Suppressor macrophage (primary cell): ENCODE results near the gene EXOC4.

Source experiments
- DNase-seq, 4 experiments: peaks; one replicate each; pipeline ENCODE4 v3.0.0-alpha.2; 2020 to 2022

Gene EXOC4

DNA sequence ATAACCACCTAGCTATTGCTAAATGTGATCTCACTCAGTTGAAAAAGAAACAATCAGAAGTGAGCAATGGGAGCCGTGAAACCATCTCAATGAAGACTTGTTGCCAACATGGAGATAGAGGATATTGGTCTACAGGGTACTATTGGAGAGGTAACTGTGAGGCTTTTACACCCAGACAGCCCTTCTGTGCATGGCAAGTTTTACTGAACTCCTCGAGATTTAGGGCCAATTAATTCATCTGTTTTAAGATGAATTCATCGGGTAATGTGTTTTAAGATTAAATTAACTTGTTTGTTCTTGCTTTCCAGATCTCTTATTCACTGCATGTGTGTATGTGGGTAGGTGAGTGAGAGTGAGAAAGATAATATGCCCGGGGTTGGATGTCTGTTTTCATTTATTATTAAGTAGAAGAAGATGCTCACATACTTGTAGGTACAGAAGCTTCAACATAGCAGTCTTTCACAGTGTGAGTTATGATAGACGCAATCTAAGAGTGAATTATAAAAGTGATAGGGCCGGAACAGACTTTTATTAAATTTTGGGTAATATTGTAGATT lies 323.8 kb downstream of the EXOC4 start:
- no peak for DNase-seq

DNA sequence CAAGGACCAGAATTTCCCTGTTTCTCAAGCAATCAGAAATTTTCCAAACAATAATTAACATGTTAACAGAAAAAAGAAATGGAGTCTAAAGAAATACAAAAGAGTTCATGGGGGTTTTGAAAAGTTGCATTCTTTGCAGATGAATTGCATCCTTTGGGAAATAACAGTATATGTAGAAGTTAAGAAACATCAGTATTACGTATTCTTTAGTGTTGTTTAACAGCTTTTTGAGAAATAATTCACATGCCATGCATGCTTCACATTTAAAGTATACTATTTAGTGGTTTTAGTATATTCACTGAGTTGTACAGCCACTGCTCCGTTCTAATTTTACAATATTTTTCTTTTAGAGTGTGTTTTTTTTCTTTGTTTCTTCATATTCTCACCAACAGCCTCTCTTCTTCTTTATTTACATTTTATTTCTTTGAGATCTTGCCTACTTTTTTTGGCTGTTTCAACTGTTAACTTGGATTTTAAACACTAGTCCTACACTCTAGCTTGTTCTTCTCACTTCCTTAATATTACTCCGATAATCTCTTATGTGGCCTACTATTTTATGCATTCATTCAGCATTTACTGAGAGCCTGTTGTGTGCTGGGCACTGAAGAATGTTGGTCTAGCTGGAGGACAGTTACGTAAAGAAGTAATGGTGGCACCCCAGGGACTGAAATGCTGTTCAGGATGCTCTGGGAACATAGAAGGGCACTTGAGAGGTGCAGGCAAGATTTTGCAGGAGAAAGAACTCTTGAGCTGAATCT lies 330.1 kb downstream of the EXOC4 start:
- DNase-seq = no peak

DNA sequence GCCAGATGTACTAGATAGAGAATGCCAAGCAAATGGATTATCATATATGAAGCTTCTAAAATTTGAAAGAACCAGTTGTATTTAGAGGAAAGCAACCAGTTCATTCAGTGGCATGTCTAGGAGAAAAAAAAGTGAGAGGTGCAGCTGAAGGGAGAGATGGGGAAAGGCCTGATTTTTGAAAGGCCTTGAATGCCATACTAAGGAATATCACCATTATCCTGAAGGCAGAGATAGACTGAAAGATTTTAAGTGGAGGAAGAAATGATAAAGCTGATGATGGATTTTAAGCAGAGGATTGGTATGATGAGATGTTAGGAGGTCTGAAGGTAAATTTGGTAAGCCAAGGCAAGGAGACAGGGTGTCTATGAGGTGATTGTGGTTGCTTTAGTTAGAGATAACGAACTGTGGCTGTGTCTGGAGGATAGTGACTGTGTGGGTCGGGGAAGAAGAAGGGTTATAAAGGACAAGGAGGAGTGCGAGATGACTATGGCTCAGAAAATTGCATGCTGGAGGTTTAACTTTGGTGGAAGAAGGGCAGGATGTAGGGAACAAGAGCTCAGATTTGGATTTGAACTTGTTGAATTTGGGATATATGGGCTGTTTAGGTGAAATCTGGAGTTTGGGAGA lies 330.8 kb downstream of the EXOC4 start:
- no peak for DNase-seq

DNA sequence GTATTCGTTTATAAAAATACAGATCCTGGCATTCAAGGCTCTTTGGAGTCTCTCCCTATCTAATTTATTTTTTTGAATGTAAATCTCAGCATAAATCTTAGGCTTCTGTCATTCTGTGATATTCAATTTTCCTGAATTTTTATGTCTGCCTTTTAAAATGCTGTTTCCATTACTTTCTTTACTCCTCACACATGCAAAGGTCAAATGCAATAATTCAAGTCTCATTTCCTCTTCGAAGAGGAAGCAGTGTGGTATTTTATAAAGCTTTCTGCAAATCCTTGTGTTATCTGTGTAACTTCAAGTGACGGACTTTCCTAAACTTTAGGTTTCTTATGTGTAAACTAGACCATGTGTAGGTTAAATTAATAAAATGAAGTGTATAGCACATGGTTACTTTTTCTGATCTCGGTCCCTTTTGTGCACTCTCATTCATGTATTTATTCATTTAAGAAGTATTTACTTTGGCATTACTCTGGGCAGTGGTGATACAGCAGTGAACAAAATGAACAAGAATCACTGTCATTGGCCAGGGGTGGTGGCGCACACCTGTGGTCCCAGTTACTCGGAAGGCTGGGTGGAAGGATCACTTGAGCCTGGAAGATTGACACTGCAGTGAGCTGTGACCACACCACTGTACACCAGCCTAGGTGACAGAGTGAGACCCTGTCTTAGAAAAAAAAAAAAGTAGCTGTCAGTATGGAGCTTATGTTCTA lies 332.2 kb downstream of the EXOC4 start:
- peak in 3 of 4 experiments; percentile 10 to 68 (median 54) for DNase-seq

DNA sequence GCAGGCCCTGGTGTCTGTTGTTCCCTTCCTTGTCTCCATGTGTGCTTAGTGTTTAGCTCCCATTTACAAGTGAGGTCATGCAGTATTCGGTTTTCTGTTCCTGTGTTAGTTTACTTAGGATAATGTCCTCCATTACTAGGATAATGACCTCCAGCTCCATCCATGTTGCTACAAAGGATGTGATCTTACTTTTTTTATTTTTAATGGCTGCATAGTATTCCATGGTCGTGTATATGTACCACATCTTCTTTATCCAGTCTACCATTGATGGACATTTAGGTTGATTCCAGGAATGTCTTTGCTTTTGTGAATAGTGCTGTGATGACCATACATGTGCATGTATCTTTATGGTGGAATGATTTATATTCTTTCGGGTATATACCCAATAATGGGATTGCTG lies 333.4 kb downstream of the EXOC4 start:
- DNase-seq = no peak

DNA sequence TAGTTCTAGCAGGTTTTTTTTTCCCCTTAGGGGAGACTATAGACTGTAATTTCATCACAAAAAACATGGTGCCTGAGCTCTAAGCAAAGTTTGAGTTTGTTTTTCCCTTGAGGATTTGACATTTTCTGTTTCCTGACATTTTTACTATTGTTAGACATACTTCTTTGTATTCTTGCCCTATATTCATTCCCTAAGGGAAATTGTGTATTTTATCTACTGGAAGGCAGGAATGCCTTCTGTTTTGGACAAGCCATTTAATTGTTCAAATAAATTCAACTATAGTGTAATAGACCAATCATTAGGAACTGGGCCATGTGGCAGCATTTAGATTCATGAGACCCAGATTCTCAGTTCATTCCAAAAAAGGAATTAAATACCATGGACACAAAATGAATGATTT lies 335.0 kb downstream of the EXOC4 start:
- DNase-seq = no peak

DNA sequence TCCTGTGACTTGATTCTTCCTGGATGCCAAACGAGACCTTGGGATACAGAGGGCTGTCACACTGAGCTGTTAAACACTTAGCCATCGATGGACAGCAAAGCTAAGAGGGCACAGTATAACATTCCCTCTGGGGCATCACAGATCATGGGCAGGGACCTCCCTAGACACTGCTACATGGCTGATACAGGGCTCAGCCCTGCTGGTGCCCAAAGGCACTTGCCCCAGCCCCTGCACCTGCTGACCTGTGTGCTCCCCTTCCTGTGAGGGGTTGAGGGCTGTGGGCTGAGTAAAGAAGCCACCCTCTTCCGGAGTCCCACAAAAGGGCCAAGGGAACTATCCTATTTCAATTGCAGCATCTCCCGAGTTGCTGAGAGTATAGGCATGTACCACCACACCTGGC lies 337.9 kb downstream of the EXOC4 start:
- no peak for DNase-seq

DNA sequence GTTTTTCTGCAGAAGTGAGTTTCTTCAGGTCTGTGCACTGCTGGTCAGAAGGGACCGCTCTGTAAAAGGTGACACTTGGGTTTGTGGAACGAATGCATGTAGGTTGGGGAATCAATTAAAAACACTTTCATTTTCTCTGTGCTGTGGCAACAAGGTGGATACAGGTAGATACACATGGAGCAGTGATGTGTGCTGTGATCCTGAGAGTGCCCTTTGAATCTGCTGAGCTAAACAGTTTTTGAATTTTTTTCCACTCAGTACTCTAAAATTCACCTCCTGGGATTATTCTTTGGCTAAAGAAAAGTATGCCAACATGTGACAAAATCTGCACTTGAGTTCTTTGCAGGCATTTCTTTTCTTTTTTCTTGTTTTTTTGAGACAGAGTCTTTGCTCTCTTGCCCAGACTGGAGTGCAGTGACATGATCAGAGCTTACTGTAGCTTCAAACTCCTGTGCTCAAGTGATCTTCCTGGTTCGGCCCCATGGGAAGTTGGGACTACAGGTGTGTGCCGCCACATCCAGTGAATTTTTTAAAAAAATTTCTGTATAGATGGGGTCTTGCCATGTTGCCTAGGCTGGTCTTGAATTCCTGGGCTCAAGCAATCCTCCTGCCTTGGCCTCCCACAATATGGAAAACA lies 338.9 kb downstream of the EXOC4 start:
- DNase-seq = no peak

DNA sequence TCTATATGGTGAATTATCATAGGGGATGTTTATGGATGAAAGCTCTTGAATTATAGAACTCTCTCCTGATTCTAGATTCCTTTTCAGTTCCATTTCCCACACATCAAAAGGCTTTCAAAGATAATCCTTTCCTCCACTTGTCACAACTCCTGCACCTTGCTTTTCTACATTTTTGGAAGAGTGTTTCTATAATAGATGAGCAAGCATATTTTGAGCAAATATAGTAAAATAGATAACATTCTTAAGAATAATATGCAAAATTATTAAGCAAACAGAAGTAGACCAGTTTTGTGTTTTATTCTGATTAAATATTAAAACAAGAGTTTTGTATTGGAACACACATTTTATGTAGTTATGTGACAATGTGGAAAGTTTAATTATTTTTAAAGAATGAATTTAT lies 340.7 kb downstream of the EXOC4 start:
- no peak for DNase-seq

DNA sequence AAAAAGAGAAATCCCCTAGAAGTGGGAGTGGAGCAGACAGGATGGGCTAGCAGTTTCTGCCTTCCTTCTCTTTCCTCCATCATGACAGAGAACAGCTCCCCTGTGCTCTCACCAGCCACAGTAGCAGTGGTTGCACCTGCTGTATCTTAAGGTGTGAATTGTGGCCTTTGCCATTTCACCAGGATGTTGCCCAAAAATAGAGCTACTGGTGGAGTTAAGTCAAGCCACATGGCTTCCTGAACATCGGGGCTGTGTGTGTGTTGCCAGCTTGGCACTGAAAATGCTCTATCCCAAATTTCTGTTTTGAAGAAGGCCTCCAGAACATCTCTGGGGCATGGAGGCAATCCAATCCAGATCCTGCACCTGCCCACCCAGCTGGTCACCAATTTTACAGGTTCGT lies 348.7 kb downstream of the EXOC4 start:
- DNase-seq = no peak

DNA sequence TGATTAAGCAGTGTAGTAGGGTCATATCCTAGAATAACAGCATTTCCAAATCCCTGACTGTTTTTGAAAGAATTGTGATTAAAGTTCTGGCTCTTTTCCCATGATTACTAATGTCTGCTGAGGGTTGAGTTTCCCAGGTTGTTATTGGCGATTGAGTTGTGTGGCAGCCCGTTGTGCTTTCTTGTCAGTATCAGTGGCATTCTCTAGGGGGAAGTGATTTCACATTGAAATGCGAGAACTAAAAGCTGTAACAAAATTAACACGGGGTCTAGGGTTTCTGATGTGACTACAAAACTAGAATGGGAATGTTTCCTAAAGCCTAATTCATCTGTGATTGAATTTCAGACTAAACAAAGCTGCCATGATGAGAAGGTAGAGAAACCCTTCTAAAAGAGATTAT lies 349.4 kb downstream of the EXOC4 start:
- no peak for DNase-seq

DNA sequence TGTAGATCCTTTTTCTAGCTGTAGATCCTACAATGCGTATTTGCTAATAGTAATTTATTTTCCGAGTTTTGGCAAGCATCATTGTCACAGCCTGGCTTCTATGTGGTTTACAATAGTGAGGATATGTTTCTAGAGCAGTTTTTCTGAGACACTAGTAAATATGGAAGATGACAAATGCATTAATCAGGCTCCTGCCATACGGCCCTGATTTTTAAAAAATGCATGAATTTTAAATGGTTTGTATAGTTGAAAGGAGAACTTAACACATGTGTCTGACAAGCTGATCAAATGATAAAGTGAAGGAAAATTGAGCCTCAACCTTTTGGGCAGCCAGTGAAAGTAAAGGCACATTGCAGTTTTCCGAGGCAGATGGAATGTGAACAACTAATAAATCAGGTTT lies 354.1 kb downstream of the EXOC4 start:
- DNase-seq = no peak

DNA sequence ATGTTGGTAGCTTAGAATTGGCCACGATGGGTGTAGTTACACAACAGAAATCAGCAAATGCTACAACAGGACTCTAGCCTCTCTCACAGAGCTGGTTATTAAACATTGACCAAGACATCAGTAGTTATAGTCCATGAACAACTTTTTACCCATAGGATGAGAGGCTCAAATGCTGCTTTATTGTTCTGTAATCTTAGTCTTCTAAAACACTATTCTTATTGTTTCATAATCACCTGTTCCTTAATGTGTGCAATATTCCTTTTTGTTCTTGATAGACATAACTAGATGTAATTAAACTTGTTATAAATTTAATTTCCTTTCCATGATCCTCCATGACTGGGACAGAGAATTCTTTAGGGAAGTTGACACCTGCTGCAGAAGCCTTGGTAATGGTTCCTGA lies 356.9 kb downstream of the EXOC4 start:
- DNase-seq = no peak

DNA sequence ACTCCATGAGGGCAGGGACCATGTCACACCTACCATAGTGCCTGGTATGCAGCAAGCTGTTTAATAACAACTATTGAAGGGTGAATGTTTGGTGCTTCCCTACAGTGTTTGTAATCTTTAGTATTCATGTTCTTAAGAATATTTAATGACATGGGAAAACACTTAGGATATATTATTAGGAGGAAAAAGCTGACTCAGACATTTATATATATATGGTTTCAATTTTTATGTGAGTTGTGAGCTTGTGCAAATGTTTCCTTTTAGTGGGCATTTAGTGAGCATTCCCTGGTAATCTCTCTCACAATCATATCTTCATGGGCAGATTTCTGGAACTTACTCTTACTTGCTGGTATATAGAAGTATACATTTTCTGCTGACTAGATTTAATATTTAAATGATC lies 359.1 kb downstream of the EXOC4 start:
- DNase-seq = no peak

DNA sequence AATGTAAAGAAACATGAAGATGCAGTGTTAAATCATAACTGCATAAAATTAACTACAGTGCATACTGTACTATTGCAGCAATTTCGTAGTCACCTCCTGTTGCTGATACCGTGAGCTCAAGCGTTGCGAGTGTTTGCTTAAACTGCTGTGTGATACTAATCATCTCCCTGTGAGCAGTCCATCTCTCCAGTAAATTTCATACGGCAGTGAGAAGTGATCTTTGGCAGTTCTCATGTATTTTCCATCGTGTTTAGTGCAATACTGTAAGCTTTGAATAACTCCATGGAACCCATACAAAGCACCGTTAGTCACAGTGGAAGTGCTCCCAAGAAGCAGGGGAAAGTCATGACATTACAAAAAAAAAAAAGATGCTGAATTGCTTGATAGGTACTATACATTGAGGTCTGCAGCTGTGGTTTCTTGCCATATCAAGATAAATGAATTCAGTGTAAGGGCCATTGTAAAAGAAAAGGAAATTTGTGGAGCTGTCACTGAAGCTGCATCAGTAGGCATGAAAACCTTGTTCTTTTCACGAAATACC lies 360.4 kb downstream of the EXOC4 start:
- DNase-seq = no peak

DNA sequence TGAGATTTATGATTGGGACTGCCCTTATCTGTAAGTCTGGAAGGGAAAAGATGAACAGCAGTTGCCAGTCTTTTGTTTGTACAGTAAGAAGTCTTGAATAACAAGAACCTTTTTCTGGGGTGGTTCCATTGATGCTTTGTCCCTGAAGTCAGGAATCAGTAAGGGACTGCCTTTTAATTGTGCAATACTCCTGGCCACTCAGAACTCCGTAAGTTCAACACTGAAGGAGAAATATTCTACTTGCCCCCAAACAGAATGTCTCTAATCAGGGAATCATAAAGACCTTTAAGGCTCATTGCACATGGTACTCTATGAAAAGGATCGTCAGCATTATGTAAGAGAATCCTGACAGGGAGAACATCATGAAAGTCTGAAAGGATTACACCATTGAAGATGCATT lies 361.4 kb downstream of the EXOC4 start:
- DNase-seq = no peak

DNA sequence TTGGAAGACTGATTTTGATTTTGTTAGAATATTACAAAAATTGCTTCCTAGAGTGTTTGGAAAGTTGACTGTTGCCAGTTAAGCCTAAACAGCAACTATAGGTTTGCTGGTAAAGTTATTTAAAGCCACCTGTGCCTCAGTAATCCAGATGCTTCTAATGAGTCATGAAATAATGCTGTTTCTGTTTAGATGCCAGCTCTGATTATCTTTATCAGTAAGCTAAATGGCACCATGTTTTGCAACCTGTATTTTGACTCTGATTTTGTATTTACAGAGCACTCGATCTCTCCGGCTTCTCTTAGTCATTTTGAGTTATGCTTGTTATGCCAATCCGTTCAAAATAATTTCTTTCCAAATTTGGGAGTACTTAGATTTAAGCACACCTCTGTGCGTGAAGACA lies 366.1 kb downstream of the EXOC4 start:
- no peak for DNase-seq

DNA sequence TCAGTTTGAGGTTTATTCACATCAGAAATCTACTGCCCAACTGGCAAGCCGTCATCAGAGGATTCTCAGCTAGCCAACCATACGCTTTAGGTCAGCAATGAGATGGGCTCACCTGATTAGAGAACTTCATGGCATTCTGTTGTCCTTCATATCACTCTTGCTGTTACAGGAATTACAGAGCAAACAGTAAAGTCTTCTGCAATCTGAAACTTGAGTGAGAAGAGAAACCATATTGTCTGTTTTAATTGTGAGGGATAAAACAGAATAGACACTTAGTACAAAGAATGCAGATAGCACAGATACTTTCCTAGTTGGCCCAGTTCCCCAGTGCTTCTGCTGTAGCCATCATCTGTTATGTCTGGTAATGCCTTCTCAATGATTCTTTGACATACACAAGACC lies 366.6 kb downstream of the EXOC4 start:
- no peak for DNase-seq

DNA sequence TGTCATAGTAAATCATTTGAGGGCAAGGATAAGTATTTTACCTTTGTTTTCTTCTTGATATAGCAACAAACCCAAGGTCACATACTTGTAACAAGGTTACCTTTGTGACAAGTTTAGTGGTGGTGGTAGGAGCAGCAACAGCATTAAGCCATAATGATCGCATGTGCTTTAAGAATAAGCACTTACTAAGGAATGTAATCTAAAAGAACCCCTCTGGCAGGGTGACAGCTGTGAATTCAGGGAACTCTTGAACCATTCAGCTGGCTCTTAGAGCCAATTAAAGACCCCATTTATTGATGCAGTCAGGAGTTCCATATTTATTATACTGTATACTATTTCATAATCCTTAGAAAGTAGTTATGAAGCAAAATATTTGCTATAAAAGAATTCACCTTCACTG lies 370.8 kb downstream of the EXOC4 start:
- DNase-seq = no peak

DNA sequence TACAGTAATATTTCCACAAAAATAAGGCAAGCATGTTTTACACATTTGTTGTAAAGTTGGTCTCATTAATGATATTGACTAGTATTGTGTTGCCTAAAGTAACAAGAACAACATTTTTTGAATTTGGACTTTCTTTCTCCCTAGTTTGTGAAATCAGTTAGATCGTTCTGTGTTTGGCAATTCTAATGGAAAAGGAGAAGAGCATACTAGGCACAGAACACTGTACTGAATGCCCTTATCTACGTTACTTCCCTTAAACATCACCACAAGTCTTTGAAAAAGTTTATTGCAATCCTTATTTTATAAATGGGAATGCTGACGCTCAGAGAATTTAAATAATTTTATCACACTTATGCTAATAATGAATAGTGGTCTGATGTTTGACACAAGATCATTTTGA lies 372.2 kb downstream of the EXOC4 start:
- DNase-seq = peak in 2 of 4 experiments; percentile 43 to 51

DNA sequence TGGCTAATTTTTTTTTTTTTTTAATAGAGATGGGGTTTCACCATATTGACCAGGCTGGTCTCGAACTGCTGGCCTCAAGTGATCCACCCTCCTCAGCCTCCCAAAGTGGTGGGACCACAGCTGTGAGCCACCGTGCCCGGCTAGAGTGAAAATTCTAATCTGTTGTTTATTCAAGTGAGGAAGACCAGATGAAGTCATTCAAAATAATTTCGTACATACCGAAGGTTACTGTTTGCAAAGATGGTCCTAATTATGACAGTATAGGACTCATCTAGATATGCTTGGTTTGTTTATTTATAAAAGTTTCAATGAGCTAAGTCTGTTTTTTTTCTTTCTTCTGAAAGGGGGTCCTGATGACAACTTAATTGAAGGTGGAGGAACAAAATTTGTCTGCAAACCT lies 376.8 kb downstream of the EXOC4 start:
- no peak for DNase-seq

DNA sequence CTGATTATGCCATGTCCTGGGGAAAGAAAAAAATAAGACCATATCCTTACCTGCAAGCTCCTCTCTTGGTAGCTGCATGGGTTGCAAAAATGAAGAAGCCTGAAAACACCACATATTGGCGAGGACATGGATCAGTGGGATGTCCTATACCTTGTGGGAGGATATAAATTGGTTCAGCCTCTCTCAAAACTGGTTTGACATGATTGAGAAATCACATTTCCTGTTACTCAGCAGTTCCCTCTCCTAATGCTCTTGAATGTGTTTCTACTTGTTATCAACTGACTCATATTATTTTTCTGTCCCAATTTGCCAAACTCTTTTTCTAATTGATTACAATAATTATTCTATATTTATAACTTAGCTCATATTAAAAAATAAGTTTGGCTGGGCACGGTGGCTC lies 380.2 kb downstream of the EXOC4 start:
- DNase-seq = peak; percentile 30 to 69 (median 48)

DNA sequence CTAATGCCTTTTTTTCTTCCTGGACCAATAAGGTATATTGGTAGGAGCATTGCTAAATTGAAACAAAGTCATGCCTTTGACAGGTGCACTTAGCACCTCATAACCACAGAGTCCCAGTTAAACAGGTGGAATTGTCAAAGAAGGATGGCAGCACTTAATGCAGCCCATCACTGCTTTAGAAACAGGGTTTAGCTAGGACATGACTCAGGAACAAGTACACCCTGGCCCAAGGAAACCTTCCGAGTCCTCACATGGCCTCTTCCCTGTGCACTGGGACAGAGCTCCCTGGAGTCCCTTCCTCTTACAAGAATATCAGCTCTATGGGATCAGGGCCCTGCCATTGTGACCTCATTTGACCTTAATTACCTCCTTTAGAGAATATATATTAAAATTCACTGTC lies 382.7 kb downstream of the EXOC4 start:
- no peak for DNase-seq
